22Rv1 (cell line): ENCODE results near the gene CCDC88A.

Experiments used
- ZFX ChIP-seq: fragments of 450-650 bp; IDR thresholded peaks from 2 replicates; pipeline ENCODE4 v1.6.1; 2017; ENCODE audit warnings: antibody characterized with exemption, borderline replicate concordance
- TF ChIP-seq, protein P1 (sequence below): fragments of 450-650 bp; IDR thresholded peaks from 2 replicates; pipeline ENCODE4 v1.5.1; 2017; ENCODE audit warnings: mild to moderate bottlenecking

- TF ChIP-seq, protein P1, sequence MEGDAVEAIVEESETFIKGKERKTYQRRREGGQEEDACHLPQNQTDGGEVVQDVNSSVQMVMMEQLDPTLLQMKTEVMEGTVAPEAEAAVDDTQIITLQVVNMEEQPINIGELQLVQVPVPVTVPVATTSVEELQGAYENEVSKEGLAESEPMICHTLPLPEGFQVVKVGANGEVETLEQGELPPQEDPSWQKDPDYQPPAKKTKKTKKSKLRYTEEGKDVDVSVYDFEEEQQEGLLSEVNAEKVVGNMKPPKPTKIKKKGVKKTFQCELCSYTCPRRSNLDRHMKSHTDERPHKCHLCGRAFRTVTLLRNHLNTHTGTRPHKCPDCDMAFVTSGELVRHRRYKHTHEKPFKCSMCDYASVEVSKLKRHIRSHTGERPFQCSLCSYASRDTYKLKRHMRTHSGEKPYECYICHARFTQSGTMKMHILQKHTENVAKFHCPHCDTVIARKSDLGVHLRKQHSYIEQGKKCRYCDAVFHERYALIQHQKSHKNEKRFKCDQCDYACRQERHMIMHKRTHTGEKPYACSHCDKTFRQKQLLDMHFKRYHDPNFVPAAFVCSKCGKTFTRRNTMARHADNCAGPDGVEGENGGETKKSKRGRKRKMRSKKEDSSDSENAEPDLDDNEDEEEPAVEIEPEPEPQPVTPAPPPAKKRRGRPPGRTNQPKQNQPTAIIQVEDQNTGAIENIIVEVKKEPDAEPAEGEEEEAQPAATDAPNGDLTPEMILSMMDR: no peak
- no peak for TF ChIP-seq ZFX
Measured at GRCh38 chr2:55403256-55403998, 16.2 kb downstream of the CCDC88A start.
